HG03558 (cell line): ENCODE data around the gene UBN1.

ENCODE experiments used
- ATAC-seq: cut with Tn5 transposase; IDR thresholded peaks from one replicate; pipeline ENCODE4 v1.9.1; 2021; ENCODE audit warnings: moderate number of reproducible peaks; ENCODE audit not compliant: unreplicated experiment; ENCODE audit errors: extremely low read depth

UBN1 gene

GRCh38 chr16:4852221-4852872 is 5.1 kb downstream of the UBN1 start:
- ATAC-seq: no peak

- ATAC-seq: no peak
Observed at GRCh38 chr16:4855371-4855770, 8.1 kb downstream of the UBN1 start.

- ATAC-seq: no peak
Observed at GRCh38 chr16:4855804-4856203, 8.5 kb downstream of the UBN1 start.

- no peak for ATAC-seq
Observed at GRCh38 chr16:4859190-4859899, 12.1 kb downstream of the UBN1 start.

GRCh38 chr16:4859900-4860255 is 12.6 kb downstream of the UBN1 start:
- ATAC-seq: no peak

GRCh38 chr16:4860727-4861342 is 13.6 kb downstream of the UBN1 start:
- no peak for ATAC-seq

- ATAC-seq: no peak
Observed at GRCh38 chr16:4862639-4863038, 15.4 kb downstream of the UBN1 start.

- no peak for ATAC-seq
Observed at GRCh38 chr16:4864728-4865127, 17.4 kb downstream of the UBN1 start.

- no peak for ATAC-seq
Observed at GRCh38 chr16:4865231-4865860, 18.1 kb downstream of the UBN1 start.

GRCh38 chr16:4866586-4866985 is 19.3 kb downstream of the UBN1 start:
- no peak for ATAC-seq

- ATAC-seq: no peak
Observed at GRCh38 chr16:4868026-4868425, 20.7 kb downstream of the UBN1 start.

GRCh38 chr16:4868535-4868934 is 21.3 kb downstream of the UBN1 start:
- ATAC-seq: no peak

GRCh38 chr16:4869147-4869805 is 22.0 kb downstream of the UBN1 start:
- ATAC-seq: no peak

- no peak for ATAC-seq
Observed at GRCh38 chr16:4870138-4870671, 22.9 kb downstream of the UBN1 start.

- no peak for ATAC-seq
Observed at GRCh38 chr16:4871071-4871470, 23.8 kb downstream of the UBN1 start.

GRCh38 chr16:4873091-4873490 is 25.8 kb downstream of the UBN1 start:
- no peak for ATAC-seq

GRCh38 chr16:4874666-4875065 is 27.4 kb downstream of the UBN1 start:
- ATAC-seq: no peak

GRCh38 chr16:4876646-4877379 is 29.5 kb downstream of the UBN1 start:
- ATAC-seq: no peak

- ATAC-seq: no peak
Observed at GRCh38 chr16:4877380-4877685, 30.1 kb downstream of the UBN1 start.

GRCh38 chr16:4879049-4879448 is 31.8 kb downstream of the UBN1 start:
- ATAC-seq: no peak
